GM12872 (cell line): ENCODE results near the gene USP37.

Experiments
- CTCF ChIP-seq: IDR thresholded peaks from 3 replicates; pipeline ENCODE4 v1.5.1; 2011; ENCODE audit warnings: low read depth, mild to moderate bottlenecking, low read length, moderate library complexity; ENCODE audit not compliant: insufficient read depth

The USP37 gene

DNA sequence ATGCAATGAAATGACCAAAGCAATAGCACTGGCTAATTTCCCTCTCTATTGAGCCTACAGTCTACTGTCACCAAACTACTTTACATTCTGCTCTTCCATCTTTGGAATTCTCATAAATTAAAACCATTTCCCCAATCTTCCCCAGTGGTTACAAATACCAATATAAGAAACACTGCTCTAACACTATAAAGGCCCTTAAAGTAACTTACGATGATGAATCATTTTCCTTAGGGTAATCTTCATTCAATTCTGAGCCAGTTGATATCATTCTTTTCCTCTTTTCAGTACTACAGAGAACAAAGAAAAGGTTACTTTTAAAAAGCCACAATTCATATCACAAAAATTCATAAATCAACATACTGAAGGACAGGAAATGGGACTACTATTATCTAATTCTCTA lies 22.1 kb downstream of the USP37 start:
- TF ChIP-seq CTCF = no peak

GRCh38 chr2:218540015-218540414 lies 28.1 kb downstream of the USP37 start:
- no peak for TF ChIP-seq CTCF

DNA sequence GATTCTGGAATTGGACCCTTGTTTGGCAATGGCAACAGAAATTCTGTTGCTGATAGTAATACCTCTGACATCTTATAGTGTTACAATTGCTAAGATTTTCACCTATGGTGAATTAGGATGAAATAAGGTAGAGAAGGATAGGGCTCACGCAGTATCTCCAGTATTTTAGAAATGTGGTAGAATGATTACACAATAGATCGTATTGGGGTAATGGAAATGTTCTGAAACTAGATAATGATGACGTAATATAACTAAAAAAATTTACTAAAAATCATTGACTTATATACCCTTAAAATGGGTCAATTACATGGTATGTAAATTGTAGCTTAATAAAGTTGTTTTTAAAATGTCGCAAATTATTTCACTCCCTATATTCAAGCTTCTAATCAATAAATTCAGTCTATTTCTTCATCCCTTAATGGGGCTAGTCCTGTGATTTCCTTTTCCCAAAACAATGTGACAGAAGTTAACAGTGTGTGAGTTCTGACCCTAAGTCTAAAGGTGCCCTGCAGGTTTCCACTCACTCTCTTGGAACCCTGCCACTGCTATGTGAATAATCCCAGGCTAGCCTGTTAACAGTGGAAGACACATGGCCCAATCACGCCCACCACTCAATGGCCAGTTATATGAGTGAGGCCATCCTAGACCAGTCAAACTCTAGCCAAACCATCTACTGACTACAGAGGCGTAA lies 31.2 kb downstream of the USP37 start:
- TF ChIP-seq CTCF = no peak

DNA sequence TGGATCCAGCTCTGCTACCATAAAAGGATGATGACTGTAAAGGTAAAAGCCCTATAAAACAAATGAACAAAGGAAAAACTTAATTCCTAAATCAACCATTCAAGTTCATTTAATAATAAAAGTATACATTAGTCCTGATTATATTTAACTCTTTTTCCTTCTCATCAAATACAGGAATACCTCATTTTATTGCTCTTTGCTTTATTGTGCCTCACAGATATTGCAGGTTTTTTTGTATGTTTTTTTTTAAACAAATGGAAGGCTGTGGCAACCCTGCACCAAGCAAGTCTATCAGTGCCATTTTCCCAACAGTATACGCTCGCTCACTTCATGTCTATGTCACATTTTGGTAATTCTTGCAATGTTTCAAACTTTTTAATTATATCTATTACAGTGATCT lies 38.2 kb downstream of the USP37 start:
- no peak for TF ChIP-seq CTCF

DNA sequence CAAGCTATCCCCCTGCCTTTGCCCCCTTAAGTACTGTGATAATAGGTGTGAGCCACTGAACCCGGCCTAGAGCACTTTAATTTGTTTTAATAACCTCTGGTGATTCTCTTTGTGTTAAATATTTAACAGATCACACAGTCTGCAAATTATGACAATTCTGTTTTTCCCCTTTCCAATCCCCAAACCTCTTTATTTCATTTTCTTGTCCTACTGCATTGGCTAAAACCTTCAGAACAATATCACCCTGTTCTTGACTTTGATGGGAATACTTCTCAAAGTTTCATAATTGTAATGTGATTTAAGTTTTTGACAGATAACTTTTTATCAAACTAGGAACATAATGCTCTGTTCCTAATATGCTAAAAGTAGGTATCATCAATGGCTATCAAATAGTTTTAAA lies 44.5 kb downstream of the USP37 start:
- no peak for TF ChIP-seq CTCF

DNA sequence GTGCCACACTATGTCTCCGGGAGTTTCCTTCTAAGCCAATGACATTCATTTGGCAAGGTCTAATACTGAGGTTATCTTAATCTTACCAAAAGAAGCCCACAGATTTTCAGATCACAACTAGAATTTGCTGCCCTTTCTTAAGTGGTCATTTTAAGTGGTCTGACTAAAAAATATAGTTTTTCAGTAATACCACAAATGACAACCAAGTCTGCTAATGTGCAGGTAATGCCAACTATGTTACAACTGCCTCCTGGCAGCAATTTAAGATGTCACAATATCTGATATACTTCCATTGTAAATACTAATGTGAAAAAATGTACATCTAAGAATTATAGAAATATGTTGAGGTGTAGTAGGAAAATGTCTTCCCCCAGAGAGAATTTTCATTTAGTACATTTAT lies 49.3 kb downstream of the USP37 start:
- no peak for TF ChIP-seq CTCF

- no peak for TF ChIP-seq CTCF
These were observed 50.5 kb downstream of the USP37 start for GRCh38 chr2:218517434-218518206.
